Bronchial epithelial cell (primary cell): ENCODE results near the gene CHMP4A. TPM values are rescaled to one million over a fixed set of nuclear protein-coding genes. Genes with fewer than 3 reads are reported as not detected.

Experiments
- DNase-seq: peaks from one replicate; pipeline ENCODE4 v3.0.0-alpha.2; 2010; ENCODE audit warnings: low read depth
- FAIRE-seq: peaks from 2 replicates; lab custom pipeline; 2011; peaks lifted over from hg19 to GRCh38; lab: Jason Lieb, UNC
- H3K27me3 ChIP-seq: 2 replicates; pipeline ENCODE4 v1.5.1; 2011; ENCODE audit warnings: low read length; ENCODE audit not compliant: control insufficient read depth, insufficient read depth
- H3K36me3 ChIP-seq: 2 replicates; pipeline ENCODE4 v1.5.1; 2011; ENCODE audit warnings: low read length; ENCODE audit not compliant: control insufficient read depth, insufficient read depth
- H3K4me3 ChIP-seq: 2 replicates; pipeline ENCODE4 v1.5.1; 2011; ENCODE audit warnings: mild to moderate bottlenecking, low read depth, low read length, control low read depth
- total RNA-seq: library from RNA; depleted of rRNA; stranded (reverse); fragments of >200 nt; gene quantifications from 2 replicates; pipeline ENCODE4 v1.2.1, GENCODE V29; 2014
- TF ChIP-seq, protein P1 (sequence below): IDR thresholded peaks from 2 replicates; pipeline ENCODE4 v1.5.1; 2011; ENCODE audit warnings: mild to moderate bottlenecking, moderate library complexity, low read length, control low read depth, inconsistent platforms; ENCODE audit not compliant: insufficient read depth, severe bottlenecking

Gene CHMP4A
- total RNA-seq, 1 donor from 2014 or later: 69.8 TPM

DNA sequence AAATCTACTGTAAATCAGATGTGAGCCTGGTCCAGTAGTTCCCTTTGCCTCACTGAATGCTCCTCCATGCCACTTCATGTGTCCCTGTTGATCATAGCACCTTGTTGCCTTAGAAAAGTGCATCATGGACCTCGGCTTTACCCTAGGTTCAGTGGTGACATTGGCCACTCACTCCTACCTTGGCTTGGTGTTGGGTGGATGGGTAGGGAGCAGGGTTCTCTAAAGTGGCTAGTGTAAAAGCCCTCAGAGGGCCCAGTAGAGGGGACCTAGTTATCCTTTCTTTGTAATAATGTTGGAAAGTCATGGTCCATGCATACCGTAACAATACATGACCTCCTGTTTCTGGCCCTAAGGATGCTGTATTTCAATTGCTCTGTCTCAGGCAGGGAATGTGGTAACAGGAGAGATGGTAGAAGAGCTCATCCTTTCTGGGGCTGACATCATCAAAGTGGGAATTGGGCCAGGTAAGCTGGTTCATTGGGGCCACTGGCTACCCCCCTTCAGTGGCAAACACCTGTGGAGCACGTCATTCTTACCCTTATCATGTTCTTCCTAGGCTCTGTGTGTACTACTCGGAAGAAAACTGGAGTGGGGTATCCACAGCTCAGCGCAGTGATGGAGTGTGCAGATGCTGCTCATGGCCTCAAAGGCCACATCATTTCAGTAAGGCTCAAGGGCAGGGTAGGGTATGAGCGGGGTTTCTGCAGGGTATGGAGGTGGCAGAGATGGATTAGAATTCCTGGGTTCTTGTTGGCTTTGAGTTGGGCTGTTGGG lies 23.6 kb upstream of the CHMP4A start:
- H3K4me3 ChIP-seq: no peak overlapping the region
- no peaks in the 10 kb centered on the region for H3K27me3 ChIP-seq
- no peak for FAIRE-seq
- no peak for DNase-seq
- H3K36me3 ChIP-seq: peaks cover 26% of the 10 kb centered on the region
- TF ChIP-seq, protein P1, sequence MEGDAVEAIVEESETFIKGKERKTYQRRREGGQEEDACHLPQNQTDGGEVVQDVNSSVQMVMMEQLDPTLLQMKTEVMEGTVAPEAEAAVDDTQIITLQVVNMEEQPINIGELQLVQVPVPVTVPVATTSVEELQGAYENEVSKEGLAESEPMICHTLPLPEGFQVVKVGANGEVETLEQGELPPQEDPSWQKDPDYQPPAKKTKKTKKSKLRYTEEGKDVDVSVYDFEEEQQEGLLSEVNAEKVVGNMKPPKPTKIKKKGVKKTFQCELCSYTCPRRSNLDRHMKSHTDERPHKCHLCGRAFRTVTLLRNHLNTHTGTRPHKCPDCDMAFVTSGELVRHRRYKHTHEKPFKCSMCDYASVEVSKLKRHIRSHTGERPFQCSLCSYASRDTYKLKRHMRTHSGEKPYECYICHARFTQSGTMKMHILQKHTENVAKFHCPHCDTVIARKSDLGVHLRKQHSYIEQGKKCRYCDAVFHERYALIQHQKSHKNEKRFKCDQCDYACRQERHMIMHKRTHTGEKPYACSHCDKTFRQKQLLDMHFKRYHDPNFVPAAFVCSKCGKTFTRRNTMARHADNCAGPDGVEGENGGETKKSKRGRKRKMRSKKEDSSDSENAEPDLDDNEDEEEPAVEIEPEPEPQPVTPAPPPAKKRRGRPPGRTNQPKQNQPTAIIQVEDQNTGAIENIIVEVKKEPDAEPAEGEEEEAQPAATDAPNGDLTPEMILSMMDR: no peak

DNA sequence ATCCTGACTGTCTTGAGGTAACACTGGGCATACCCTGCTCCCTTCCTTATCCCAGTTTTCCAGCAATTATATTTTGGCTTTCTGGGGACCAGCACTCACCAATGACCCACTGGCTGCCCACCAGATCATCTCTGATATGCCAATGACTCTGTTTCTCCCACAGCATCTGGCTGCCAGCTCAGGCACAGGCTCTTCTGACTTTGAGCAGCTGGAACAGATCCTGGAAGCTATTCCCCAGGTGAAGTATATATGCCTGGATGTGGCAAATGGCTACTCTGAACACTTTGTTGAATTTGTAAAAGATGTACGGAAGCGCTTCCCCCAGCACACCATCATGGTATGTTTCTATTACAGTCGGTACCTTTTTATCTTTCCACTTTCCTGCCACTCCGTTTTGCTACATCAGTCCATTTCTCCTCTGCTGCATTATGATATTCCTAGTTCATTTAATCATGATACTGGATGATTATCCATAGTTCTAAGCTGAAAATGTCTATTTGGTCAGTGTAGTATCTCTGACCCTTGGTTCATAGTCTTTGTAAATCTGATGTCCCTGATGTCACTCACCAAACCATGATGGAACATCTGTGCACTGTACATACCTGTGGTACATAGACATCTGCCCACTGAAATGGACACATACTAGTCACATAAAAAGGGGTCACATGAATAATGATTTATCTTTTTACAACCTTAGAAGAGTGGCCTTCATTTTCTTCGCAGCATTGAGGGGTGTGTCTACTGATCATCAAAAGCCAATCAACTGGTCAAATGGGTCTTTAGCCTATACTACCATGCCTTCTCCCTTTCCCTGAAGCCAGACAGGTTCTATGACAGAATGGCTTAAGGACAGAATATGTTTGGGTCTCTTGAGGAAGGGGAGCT lies 22.8 kb upstream of the CHMP4A start:
- H3K4me3 ChIP-seq: no peak overlapping the region
- no peaks in the 10 kb centered on the region for H3K27me3 ChIP-seq
- peaks cover 25% of the 10 kb centered on the region for H3K36me3 ChIP-seq
- TF ChIP-seq, protein P1: no peak
- no peak for DNase-seq
- FAIRE-seq: no peak

DNA sequence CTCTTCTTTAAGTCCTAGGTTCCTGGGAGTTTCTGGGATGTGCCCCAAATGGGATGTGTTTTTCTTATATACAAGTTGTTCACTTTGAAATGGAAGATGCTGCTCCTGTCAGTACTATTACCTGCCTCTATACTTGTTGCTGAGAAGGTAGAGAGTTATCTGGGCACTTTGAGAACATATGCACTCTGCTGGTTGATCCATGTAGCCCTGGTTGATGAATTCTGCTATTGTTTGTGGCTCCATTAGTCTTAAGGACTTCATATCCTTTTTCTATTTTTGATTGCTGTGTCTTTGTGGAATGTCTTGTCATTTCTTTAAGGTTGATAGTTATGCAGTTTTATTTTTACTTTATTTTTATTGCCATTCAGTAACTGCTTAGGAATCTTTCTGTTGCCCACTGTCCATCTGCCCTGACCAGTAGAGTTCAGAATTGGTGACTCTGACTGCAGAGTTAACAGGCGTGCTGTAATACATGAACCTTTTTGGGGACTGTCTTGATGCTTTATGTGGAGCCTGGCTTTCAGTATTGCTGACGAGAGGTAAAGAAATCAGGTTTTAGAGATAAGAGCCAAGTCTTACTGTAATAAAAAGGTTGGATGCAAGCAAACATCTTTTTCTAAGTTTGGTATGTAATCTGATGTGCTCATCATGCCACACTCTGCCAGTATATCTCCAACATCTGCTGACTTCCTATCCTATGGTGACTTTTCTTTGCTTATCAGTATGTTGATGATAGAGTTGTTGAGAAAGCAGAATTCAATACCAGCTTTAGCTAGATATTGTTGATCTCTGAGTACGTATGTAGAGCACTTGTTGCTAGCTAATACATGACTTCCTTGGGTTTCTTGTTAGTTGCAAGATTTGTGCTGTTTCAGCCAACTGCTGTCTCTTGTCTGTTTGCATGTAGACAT lies 21.1 kb upstream of the CHMP4A start:
- FAIRE-seq (no peak), DNase-seq (no peak)
- TF ChIP-seq, protein P1: no peak
- Histone ChIP-seq H3K27me3 (no peaks in the 10 kb centered on the region), H3K4me3 (no peak overlapping the region), H3K36me3 (peaks cover 16% of the 10 kb centered on the region)

DNA sequence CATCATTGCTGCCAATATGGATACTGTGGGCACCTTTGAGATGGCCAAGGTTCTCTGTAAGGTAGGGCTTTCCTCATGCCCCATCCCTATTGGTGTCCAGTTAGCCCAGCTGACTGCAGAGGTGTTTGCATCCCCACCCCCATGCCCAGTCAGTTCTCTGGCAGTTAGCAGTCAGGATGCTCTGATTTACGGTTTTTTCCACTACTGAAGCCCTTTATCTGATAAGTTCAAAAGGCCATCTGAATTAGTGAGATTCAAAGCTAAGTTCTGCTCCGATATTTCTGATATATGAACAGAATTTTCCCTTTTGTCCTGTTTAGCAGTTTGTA lies 20.2 kb upstream of the CHMP4A start:
- TF ChIP-seq, protein P1: no peak
- DNase-seq: peak; percentile 21
- Histone ChIP-seq H3K36me3 (peaks cover 16% of the 10 kb centered on the region), H3K4me3 (peak overlapping the region; percentile 63), H3K27me3 (no peaks in the 10 kb centered on the region)
- no peak for FAIRE-seq

DNA sequence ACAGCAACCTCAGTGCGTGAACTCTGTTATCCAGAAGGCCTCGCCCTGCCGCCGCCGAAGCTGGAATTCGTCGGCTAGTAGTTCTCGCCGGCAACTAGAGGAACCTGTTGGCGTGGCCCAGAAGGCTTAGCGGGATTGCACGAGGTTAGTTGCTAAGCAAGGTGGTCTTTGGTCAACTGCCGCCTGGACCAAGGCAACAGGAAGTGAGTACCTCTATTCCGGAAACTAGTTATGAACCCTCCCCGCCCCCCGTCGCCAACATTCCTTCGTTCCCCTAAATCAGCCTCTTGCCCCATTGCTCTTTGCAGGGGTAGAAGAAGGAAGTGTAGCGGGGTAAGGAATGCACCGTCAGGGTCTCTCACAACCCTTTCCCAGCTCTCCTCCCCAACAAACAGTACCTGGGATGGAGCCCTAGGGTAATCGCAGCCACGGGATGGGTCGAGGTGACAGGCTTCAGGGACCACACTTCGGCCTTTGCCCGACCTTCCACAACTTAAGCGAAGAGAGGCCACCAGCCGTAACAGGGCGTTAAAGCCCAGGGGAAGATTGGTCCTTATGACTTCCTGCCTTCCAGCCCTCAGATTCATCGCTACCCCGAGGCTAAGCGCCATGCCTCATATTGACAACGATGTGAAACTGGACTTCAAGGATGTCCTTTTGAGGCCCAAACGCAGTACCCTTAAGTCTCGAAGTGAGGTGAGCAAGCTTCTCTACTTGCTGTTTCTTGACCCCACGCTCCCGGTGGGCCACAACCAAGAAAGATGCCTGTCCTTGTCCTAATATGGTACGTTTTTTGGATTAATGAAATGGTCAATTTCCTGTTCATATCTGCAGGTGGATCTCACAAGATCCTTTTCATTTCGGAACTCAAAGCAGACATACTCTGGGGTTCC lies 19.6 kb upstream of the CHMP4A start, which contains the start of gene GMPR2:
GMPR2 (plus strand) TSS at position 285 of the 893 bp plus-strand sequence; CDS start at position 610, 325 bp downstream.
- Histone ChIP-seq H3K36me3 (peaks cover 17% of the 10 kb centered on the region), H3K27me3 (no peaks in the 10 kb centered on the region), H3K4me3 (peak within 1 kb of the TSS; percentile 63)
- DNase-seq (peak; percentile 35), FAIRE-seq (no peak)
- TF ChIP-seq, protein P1: no peak
